HCT116 (cell line): ENCODE results near the gene REEP3. TPM values are rescaled to one million over a fixed set of nuclear protein-coding genes. Genes with fewer than 3 reads are reported as not detected.

Source experiments
- ATAC-seq: fragments of 200-7000 bp; cut with Tn5 transposase; 2 replicates; pipeline ENCODE4 v1.9.1; 2020; ENCODE audit warnings: mild to moderate bottlenecking, moderate library complexity
- BruUV-seq: library from RNA; stranded (reverse); fragments of 400-500 nt; replicated peaks from 2 replicates; lab custom pipeline; 2021; lab: Mats Ljungman, UMichigan
- CTCF ChIA-PET: fragments of 300-600 bp; sonication (Branson Sonifier 250); formaldehyde crosslinking; loops from one replicate; lab custom pipeline; 2021; ENCODE audit warnings: antibody characterized with exemption; lab: Charles Lee
- POLR2A ChIA-PET: fragments of 300-600, 350-600 bp; sonication (Branson Sonifier 250); formaldehyde crosslinking; loops from one replicate; lab custom pipeline; 2021; ENCODE audit warnings: antibody characterized with exemption; lab: Charles Lee
- RAD21 ChIA-PET, 2 experiments: fragments of 300-600 bp; sonication (Branson Sonifier 250); formaldehyde crosslinking; loops; one replicate each; lab custom pipeline; 2023; ENCODE audit warnings: low total read pairs in 2 of 2; ENCODE audit not compliant: uncharacterized antibody in 2 of 2, unreplicated experiment in 2 of 2, low non-redundant PET in 1 of 2; lab: Charles Lee
- DNase-seq: peaks from one replicate; pipeline ENCODE4 v3.0.0-alpha.2; 2010; ENCODE audit warnings: low read depth, low spot score
- H2AFZ ChIP-seq: fragments of 200-600 bp; shearing (Covaris generic), sonication (generic); 2 replicates; pipeline ENCODE4 v1.6.1; 2017; ENCODE audit warnings: low read depth, mixed run types, mixed read lengths, antibody characterized with exemption, low read length; ENCODE audit not compliant: poor library complexity, severe bottlenecking
- H3K27ac ChIP-seq: 2 replicates; pipeline ENCODE4 v1.5.1; 2012; ENCODE audit warnings: low read depth, low read length
- H3K27me3 ChIP-seq: fragments of 200-600 bp; sonication (generic); 2 replicates; pipeline ENCODE4 v1.6.1; 2016; ENCODE audit warnings: mixed run types, low read length, mixed read lengths; ENCODE audit not compliant: insufficient read depth
- H3K36me3 ChIP-seq, 2 experiments: fragments of 200-500 bp in 1 of 2; fragments of 200-600 bp in 1 of 2; sonication (Bioruptor generic) in 1 of 2; sonication (generic) in 1 of 2; 2 replicates each; pipeline versions ENCODE4 v1.5.1 to v1.6.1; 2014 to 2016; ENCODE audit warnings: low read length in 2 of 2, inconsistent platforms in 1 of 2, mixed read lengths in 1 of 2, mixed run types in 1 of 2; ENCODE audit not compliant: insufficient read depth in 2 of 2, control insufficient read depth in 1 of 2
- H3K4me1 ChIP-seq, 2 experiments: fragments of 200-600 bp in 1 of 2; sonication (generic) in 1 of 2; 2 replicates each; pipeline versions ENCODE4 v1.5.1 to v1.6.1; 2012 to 2017; ENCODE audit warnings: low read length in 2 of 2, inconsistent platforms in 1 of 2, mild to moderate bottlenecking in 1 of 2, mixed read lengths in 1 of 2, mixed run types in 1 of 2, moderate library complexity in 1 of 2; ENCODE audit not compliant: insufficient read depth in 2 of 2, control insufficient read depth in 1 of 2
- H3K4me2 ChIP-seq: fragments of 200-600 bp; sonication (generic); 2 replicates; pipeline ENCODE4 v1.6.1; 2017; ENCODE audit warnings: mixed run types, low read length, mixed read lengths
- H3K4me3 ChIP-seq, 2 experiments: fragments of 200-600 bp in 1 of 2; sonication (generic) in 1 of 2; replicated peaks in 1 of 2; 2 replicates each; pipeline ENCODE4 v1.5.1; 2011 to 2016; ENCODE audit warnings: low read length in 2 of 2, control low read depth in 1 of 2, low read depth in 1 of 2, mild to moderate bottlenecking in 1 of 2, mixed read lengths in 1 of 2, mixed run types in 1 of 2
- H3K79me2 ChIP-seq: fragments of 200-600 bp; sonication (generic); 2 replicates; pipeline ENCODE4 v1.6.1; 2017; ENCODE audit warnings: mild to moderate bottlenecking, mixed run types, low read length, moderate library complexity, mixed read lengths; ENCODE audit not compliant: insufficient read depth
- H3K9ac ChIP-seq: fragments of 200-600 bp; sonication (generic); 2 replicates; pipeline ENCODE4 v1.6.1; 2016; ENCODE audit warnings: low read length, mixed read lengths
- H3K9me2 ChIP-seq: fragments of 200-600 bp; sonication (generic), shearing (Covaris generic); 2 replicates; pipeline ENCODE4 v1.6.1; 2017; ENCODE audit warnings: mixed run types, mild to moderate bottlenecking, moderate library complexity; ENCODE audit not compliant: insufficient read depth
- H3K9me3 ChIP-seq, 2 experiments: fragments of 200-500 bp in 1 of 2; fragments of 200-600 bp in 1 of 2; sonication (Bioruptor generic) in 1 of 2; sonication (generic) in 1 of 2; 2 replicates each; pipeline ENCODE4 v1.6.1; 2014 to 2017; ENCODE audit warnings: low read length in 2 of 2, mixed read lengths in 2 of 2, inconsistent platforms in 1 of 2, low read depth in 1 of 2, mild to moderate bottlenecking in 1 of 2, mixed run types in 1 of 2, moderate library complexity in 1 of 2; ENCODE audit not compliant: control insufficient read depth in 1 of 2, insufficient read depth in 1 of 2
- H4K20me1 ChIP-seq: fragments of 200-600 bp; sonication (generic), shearing (Covaris generic); 2 replicates; pipeline ENCODE4 v1.6.1; 2017; ENCODE audit warnings: mixed run types, mild to moderate bottlenecking, moderate library complexity; ENCODE audit not compliant: insufficient read depth
- CBX3 ChIP-seq: IDR thresholded peaks from 2 replicates; pipeline ENCODE4 v1.6.1; 2012; ENCODE audit warnings: low read depth
- CEBPB ChIP-seq: IDR thresholded peaks from 2 replicates; pipeline ENCODE4 v1.6.1; 2012; ENCODE audit warnings: low read depth
- EZH2phosphoT487 ChIP-seq: fragments of 200-600 bp; IDR thresholded peaks from 2 replicates; pipeline ENCODE4 v1.6.1; 2018; ENCODE audit warnings: antibody characterized with exemption, borderline replicate concordance
- FOSL1 ChIP-seq: IDR thresholded peaks from 2 replicates; pipeline ENCODE4 v1.6.1; 2012; ENCODE audit warnings: low read depth
- POLR2A ChIP-seq: IDR thresholded peaks from 2 replicates; pipeline ENCODE4 v1.7.0; 2011; ENCODE audit warnings: borderline replicate concordance; ENCODE audit not compliant: insufficient read depth, insufficient read length; ENCODE audit errors: extremely low read depth
- POLR2AphosphoS5 ChIP-seq: IDR thresholded peaks from 2 replicates; pipeline ENCODE4 v1.6.1; 2011; ENCODE audit warnings: mild to moderate bottlenecking, low read depth, low read length, moderate library complexity
- RAD21 ChIP-seq: IDR thresholded peaks from 2 replicates; pipeline ENCODE4 v1.6.1; 2012; ENCODE audit warnings: low read depth, mild to moderate bottlenecking
- SP1 ChIP-seq: IDR thresholded peaks from 2 replicates; pipeline ENCODE4 v1.6.1; 2012; ENCODE audit warnings: low read depth
- TCF7L2 ChIP-seq: IDR thresholded peaks from 2 replicates; pipeline ENCODE4 v1.7.0; 2011; ENCODE audit warnings: borderline replicate concordance, inconsistent platforms; ENCODE audit not compliant: insufficient read depth, insufficient read length; ENCODE audit errors: extremely low read depth
- intact Hi-C: fragments of 100-400 bp; cut with micrococcal nuclease; formaldehyde crosslinking; loops from 2 replicates; pipeline ENCODE4 v1.10.0; 2022
- total RNA-seq: library from RNA; stranded (reverse); gene quantifications from one replicate; pipeline ENCODE4 v1.2.1, GENCODE V29; 2021; ENCODE audit not compliant: unreplicated experiment
- TF ChIP-seq, protein P1 (sequence below): IDR thresholded peaks from 2 replicates; pipeline ENCODE4 v1.6.1; 2011; ENCODE audit warnings: mild to moderate bottlenecking, low read length, moderate library complexity; ENCODE audit not compliant: insufficient replicate concordance; ENCODE audit errors: extremely low read depth
- TF ChIP-seq, protein P2 (sequence below): IDR thresholded peaks from 2 replicates; pipeline ENCODE4 v1.6.1; 2012; ENCODE audit warnings: low read depth

The REEP3 gene
- total RNA-seq, 1 experiment from 2014 or later = 41.3 TPM

DNA sequence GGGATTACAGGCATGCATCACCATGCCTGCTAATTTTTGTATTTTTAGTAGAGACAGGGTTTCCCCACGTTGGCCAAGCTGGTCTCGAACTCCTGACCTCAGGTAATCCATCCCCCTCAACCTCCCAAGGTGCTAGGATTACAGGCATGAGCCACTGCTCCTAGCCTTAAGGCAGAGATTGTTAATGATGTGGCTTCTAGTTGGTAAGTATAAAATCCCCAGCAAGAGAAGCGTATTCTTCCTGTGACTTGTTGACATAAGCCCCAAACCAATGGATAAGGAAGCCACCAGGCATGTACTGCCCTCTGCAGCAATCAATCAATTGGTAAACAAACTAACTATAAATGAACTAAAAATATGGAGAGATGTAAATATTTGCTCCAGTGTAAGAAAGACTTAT is 41.2 kb downstream of the REEP3 start:
- ChIA-PET POLR2A (no interaction called here), RAD21 (no interaction called here), CTCF (no interaction called here)
- Histone ChIP-seq H3K27me3 (no peaks in the 10 kb centered on the region), H3K4me2 (no peak overlapping the region), H3K9me3 (no peaks in the 10 kb centered on the region), H3K79me2 (peaks cover 87% of the 10 kb centered on the region), H2AFZ (no peak overlapping the region), H3K4me3 (no peak overlapping the region), H3K4me1 (no peaks in the 10 kb centered on the region), H3K9ac (no peak overlapping the region), H3K36me3 (no peaks in the 10 kb centered on the region; a peak in 1 of 4 replicates), H3K9me2 (no peaks in the 10 kb centered on the region), H4K20me1 (no peaks in the 10 kb centered on the region; the same call in 1 of the 2 replicates), H3K27ac (no peak overlapping the region)
- intact Hi-C loops = no loop called here
- TF ChIP-seq POLR2A = no peak
- no peak for TF ChIP-seq CBX3
- TF ChIP-seq CEBPB = no peak
- no peak for TF ChIP-seq FOSL1
- no peak for TF ChIP-seq EZH2phosphoT487
- TF ChIP-seq TCF7L2 = no peak
- no peak for TF ChIP-seq RAD21
- ATAC-seq = no peak
- no peak for DNase-seq
- BruUV-seq = no TSS peak

DNA sequence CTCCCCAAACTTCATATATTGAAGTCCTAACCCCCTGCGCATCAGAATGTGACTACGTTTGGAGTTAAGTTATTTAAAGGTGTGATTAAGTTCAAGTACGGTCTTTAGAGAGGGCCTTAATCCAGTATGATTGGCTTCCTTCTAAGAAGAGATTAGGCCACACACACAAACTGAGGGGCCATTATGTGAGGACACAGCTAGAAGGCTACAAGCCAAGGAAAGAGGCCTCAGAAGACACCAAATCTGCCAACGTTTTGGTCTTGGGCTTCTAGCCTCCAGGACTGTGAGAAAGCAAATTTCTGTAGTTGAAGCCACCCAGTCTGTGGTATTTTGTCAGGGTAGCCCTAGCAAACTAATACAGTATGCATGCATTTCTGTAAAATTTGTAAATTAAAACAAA is 41.7 kb downstream of the REEP3 start:
- Histone ChIP-seq H3K27ac (no peak overlapping the region), H3K9ac (no peak overlapping the region), H3K4me1 (no peaks in the 10 kb centered on the region), H3K4me3 (no peak overlapping the region), H3K9me2 (no peaks in the 10 kb centered on the region)
- RAD21 ChIA-PET = no interaction called here
- BruUV-seq = no TSS peak
- intact Hi-C loops = no loop called here
- TF ChIP-seq FOSL1 = no peak
- no peak for TF ChIP-seq POLR2AphosphoS5
- TF ChIP-seq, protein P1, sequence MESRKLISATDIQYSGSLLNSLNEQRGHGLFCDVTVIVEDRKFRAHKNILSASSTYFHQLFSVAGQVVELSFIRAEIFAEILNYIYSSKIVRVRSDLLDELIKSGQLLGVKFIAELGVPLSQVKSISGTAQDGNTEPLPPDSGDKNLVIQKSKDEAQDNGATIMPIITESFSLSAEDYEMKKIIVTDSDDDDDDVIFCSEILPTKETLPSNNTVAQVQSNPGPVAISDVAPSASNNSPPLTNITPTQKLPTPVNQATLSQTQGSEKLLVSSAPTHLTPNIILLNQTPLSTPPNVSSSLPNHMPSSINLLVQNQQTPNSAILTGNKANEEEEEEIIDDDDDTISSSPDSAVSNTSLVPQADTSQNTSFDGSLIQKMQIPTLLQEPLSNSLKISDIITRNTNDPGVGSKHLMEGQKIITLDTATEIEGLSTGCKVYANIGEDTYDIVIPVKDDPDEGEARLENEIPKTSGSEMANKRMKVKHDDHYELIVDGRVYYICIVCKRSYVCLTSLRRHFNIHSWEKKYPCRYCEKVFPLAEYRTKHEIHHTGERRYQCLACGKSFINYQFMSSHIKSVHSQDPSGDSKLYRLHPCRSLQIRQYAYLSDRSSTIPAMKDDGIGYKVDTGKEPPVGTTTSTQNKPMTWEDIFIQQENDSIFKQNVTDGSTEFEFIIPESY = no peak
- TF ChIP-seq SP1 = no peak
- TF ChIP-seq, protein P2, sequence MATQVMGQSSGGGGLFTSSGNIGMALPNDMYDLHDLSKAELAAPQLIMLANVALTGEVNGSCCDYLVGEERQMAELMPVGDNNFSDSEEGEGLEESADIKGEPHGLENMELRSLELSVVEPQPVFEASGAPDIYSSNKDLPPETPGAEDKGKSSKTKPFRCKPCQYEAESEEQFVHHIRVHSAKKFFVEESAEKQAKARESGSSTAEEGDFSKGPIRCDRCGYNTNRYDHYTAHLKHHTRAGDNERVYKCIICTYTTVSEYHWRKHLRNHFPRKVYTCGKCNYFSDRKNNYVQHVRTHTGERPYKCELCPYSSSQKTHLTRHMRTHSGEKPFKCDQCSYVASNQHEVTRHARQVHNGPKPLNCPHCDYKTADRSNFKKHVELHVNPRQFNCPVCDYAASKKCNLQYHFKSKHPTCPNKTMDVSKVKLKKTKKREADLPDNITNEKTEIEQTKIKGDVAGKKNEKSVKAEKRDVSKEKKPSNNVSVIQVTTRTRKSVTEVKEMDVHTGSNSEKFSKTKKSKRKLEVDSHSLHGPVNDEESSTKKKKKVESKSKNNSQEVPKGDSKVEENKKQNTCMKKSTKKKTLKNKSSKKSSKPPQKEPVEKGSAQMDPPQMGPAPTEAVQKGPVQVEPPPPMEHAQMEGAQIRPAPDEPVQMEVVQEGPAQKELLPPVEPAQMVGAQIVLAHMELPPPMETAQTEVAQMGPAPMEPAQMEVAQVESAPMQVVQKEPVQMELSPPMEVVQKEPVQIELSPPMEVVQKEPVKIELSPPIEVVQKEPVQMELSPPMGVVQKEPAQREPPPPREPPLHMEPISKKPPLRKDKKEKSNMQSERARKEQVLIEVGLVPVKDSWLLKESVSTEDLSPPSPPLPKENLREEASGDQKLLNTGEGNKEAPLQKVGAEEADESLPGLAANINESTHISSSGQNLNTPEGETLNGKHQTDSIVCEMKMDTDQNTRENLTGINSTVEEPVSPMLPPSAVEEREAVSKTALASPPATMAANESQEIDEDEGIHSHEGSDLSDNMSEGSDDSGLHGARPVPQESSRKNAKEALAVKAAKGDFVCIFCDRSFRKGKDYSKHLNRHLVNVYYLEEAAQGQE = no peak
- TF ChIP-seq, all 23 proteins: peak for 0
- Histone ChIP-seq H3K4me2 (no peak overlapping the region), H4K20me1 (no peaks in the 10 kb centered on the region; the same call in 1 of the 2 replicates), H3K36me3 (no peaks in the 10 kb centered on the region; a peak in 1 of 4 replicates), H2AFZ (no peak overlapping the region), H3K27me3 (no peaks in the 10 kb centered on the region), H3K9me3 (no peaks in the 10 kb centered on the region), H3K79me2 (peaks cover 83% of the 10 kb centered on the region)
- POLR2A ChIA-PET = no interaction called here
- no peak for DNase-seq
- CTCF ChIA-PET = no interaction called here
- ATAC-seq = no peak
